Measurements from ENCODE around the gene ZBTB16.

The ZBTB16 gene

GRCh38 chr11:114263513-114264170, 204.1 kb downstream of the ZBTB16 start:
- Mint-ChIP-seq H3K4me1 (peaks cover 26% of the 10 kb centered on the region), H3K9me3 (no peaks in the 10 kb centered on the region), H3K27me3 (ENCODE audit: low read depth, poor library complexity) (peaks cover 3% of the 10 kb centered on the region), H3K36me3 (ENCODE audit: low read depth) (no peaks in the 10 kb centered on the region), H3K27ac (no peak overlapping the region), H3K4me3 (no peak overlapping the region)
- DNase-seq, result no peak
- no peak for TF ChIP-seq CTCF (IDR thresholded peaks at IDR 0.05)

- H3K36me3 Mint-ChIP-seq (ENCODE audit: low read depth), result no peaks in the 10 kb centered on the region
- H3K4me3 Mint-ChIP-seq, result no peak overlapping the region
- H3K27me3 Mint-ChIP-seq (ENCODE audit: low read depth, poor library complexity), result peaks cover 3% of the 10 kb centered on the region
- H3K4me1 Mint-ChIP-seq, result peaks cover 20% of the 10 kb centered on the region
- no peak for DNase-seq
- no peaks in the 10 kb centered on the region for H3K9me3 Mint-ChIP-seq
- no peak overlapping the region for H3K27ac Mint-ChIP-seq
- TF ChIP-seq CTCF (IDR thresholded peaks at IDR 0.05), result no peak
These were observed 204.9 kb downstream of the ZBTB16 start for GRCh38 chr11:114264381-114264780.

GRCh38 chr11:114265122-114265878, 205.8 kb downstream of the ZBTB16 start:
- TF ChIP-seq CTCF (IDR thresholded peaks at IDR 0.05), result no peak
- H3K4me1 Mint-ChIP-seq, result peaks cover 11% of the 10 kb centered on the region
- peaks cover 3% of the 10 kb centered on the region for H3K27me3 Mint-ChIP-seq (ENCODE audit: low read depth, poor library complexity)
- no peaks in the 10 kb centered on the region for H3K36me3 Mint-ChIP-seq (ENCODE audit: low read depth)
- no peaks in the 10 kb centered on the region for H3K9me3 Mint-ChIP-seq
- DNase-seq, result no peak
- H3K4me3 Mint-ChIP-seq, result no peak overlapping the region
- H3K27ac Mint-ChIP-seq, result no peak overlapping the region

GRCh38 chr11:114269498-114269897, 210.0 kb downstream of the ZBTB16 start:
- H3K27ac Mint-ChIP-seq, result no peak overlapping the region
- peaks cover 13% of the 10 kb centered on the region for H3K27me3 Mint-ChIP-seq (ENCODE audit: low read depth, poor library complexity)
- H3K36me3 Mint-ChIP-seq (ENCODE audit: low read depth), result no peaks in the 10 kb centered on the region
- no peak for TF ChIP-seq CTCF (IDR thresholded peaks at IDR 0.05)
- peaks cover 8% of the 10 kb centered on the region for H3K9me3 Mint-ChIP-seq
- H3K4me3 Mint-ChIP-seq, result no peak overlapping the region
- peaks cover 4% of the 10 kb centered on the region for H3K4me1 Mint-ChIP-seq
- no peak for DNase-seq

GRCh38 chr11:114270531-114271270, 211.2 kb downstream of the ZBTB16 start:
- DNase-seq, result no peak
- Mint-ChIP-seq H3K27ac (no peak overlapping the region), H3K4me1 (peaks cover 4% of the 10 kb centered on the region)

More at GRCh38 chr11:114270531-114271270, 211.2 kb downstream of the ZBTB16 start:
- no peak for TF ChIP-seq CTCF (IDR thresholded peaks at IDR 0.05)
- H3K9me3 Mint-ChIP-seq, result peaks cover 8% of the 10 kb centered on the region
- H3K27me3 Mint-ChIP-seq (ENCODE audit: low read depth, poor library complexity), result peaks cover 13% of the 10 kb centered on the region
- no peaks in the 10 kb centered on the region for H3K36me3 Mint-ChIP-seq (ENCODE audit: low read depth)
- H3K4me3 Mint-ChIP-seq, result no peak overlapping the region
